WERI-Rb-1 (cell line): Measurements from ENCODE around the gene AHI1.

ENCODE experiments used
- DNase-seq: peaks from one replicate; pipeline ENCODE4 v3.0.0-alpha.2; 2020
- H3K27ac ChIP-seq: fragments of 250-450 bp; sonication (Bioruptor Pico); 2 replicates; pipeline ENCODE4 v1.5.1; 2020; ENCODE audit warnings: mild to moderate bottlenecking, moderate library complexity
- H3K27me3 ChIP-seq: fragments of 250-450 bp; sonication (Bioruptor Pico); 2 replicates; pipeline ENCODE4 v1.5.1; 2021; ENCODE audit warnings: mild to moderate bottlenecking, low read depth, moderate library complexity; ENCODE audit not compliant: insufficient read depth, severe bottlenecking
- H3K36me3 ChIP-seq: fragments of 250-450 bp; sonication (Bioruptor Pico); 2 replicates; pipeline ENCODE4 v1.5.1; 2020; ENCODE audit warnings: mild to moderate bottlenecking, moderate library complexity
- H3K4me3 ChIP-seq: 2 replicates; pipeline ENCODE4 v1.5.1; 2011; ENCODE audit warnings: low read depth, mild to moderate bottlenecking, control low read depth, low read length
- H3K9me3 ChIP-seq: fragments of 250-450 bp; sonication (Bioruptor Pico); 2 replicates; pipeline ENCODE4 v1.5.1; 2021; ENCODE audit warnings: mild to moderate bottlenecking, moderate library complexity; ENCODE audit not compliant: severe bottlenecking
- TF ChIP-seq, protein P1 (sequence below): IDR thresholded peaks from 2 replicates; pipeline ENCODE4 v1.5.1; 2011; ENCODE audit warnings: low read depth, mild to moderate bottlenecking, control low read depth, inconsistent platforms, low read length

Gene AHI1

DNA sequence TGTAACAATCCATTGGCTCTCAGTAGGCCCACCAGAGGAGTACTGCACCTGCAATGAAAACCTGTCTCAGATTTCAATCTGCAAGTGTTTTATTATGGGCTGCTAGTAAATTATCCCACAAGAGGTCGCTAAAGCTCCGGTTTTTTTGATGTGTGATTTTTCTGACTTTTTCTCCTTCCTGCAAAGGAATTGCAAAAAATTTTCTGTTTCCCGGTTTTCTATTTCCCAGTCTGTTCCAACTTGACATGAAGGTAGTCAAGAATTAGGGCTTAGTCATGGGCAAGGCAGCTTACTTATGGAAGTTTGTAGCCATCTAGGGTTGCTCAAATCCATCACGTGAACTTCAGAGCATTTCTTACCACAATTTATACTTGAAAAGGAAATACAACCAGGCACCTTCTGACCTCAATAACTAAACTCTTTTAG, 38.5 kb upstream of the AHI1 start:
- TF ChIP-seq, protein P1, sequence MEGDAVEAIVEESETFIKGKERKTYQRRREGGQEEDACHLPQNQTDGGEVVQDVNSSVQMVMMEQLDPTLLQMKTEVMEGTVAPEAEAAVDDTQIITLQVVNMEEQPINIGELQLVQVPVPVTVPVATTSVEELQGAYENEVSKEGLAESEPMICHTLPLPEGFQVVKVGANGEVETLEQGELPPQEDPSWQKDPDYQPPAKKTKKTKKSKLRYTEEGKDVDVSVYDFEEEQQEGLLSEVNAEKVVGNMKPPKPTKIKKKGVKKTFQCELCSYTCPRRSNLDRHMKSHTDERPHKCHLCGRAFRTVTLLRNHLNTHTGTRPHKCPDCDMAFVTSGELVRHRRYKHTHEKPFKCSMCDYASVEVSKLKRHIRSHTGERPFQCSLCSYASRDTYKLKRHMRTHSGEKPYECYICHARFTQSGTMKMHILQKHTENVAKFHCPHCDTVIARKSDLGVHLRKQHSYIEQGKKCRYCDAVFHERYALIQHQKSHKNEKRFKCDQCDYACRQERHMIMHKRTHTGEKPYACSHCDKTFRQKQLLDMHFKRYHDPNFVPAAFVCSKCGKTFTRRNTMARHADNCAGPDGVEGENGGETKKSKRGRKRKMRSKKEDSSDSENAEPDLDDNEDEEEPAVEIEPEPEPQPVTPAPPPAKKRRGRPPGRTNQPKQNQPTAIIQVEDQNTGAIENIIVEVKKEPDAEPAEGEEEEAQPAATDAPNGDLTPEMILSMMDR, result peak; percentile 49

DNA sequence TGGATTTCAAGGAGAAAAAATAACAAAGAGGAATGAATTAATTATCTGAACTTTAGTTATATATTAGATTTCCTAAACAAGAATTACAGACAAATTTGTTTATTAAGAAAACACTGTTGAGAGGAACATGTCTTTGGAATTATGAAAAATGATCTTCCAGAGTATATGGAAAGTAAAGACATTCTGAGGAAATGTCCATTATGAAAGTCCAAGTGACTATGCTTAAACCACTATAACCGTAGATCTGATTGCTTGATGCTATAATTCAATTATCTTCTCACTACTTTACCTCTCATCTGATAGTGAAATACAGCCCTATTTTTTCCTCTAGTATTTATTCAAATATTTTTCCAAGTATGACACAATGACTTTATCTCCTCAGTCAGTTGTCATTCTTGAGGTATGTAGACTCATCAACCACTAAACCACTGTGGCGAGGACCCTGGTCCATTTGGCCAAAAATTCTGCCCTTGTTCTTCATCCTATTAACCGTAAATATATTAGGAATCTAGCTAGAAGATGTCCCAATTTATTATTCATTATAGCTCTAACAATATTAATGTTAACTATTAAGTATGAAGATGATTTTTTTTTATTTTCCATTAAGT, 37.3 kb upstream of the AHI1 start:
- DNase-seq, result no peak
- Histone ChIP-seq H3K4me3 (no peak overlapping the region), H3K27me3 (no peaks in the 10 kb centered on the region), H3K27ac (no peak overlapping the region), H3K36me3 (no peaks in the 10 kb centered on the region), H3K9me3 (no peaks in the 10 kb centered on the region)
- TF ChIP-seq, protein P1, result no peak

More for the DNA sequence above, 38.5 kb upstream of the AHI1 start:
- Histone ChIP-seq H3K4me3 (no peak overlapping the region), H3K27me3 (no peaks in the 10 kb centered on the region), H3K9me3 (no peaks in the 10 kb centered on the region), H3K36me3 (no peaks in the 10 kb centered on the region), H3K27ac (no peak overlapping the region)
- DNase-seq, result no peak

DNA sequence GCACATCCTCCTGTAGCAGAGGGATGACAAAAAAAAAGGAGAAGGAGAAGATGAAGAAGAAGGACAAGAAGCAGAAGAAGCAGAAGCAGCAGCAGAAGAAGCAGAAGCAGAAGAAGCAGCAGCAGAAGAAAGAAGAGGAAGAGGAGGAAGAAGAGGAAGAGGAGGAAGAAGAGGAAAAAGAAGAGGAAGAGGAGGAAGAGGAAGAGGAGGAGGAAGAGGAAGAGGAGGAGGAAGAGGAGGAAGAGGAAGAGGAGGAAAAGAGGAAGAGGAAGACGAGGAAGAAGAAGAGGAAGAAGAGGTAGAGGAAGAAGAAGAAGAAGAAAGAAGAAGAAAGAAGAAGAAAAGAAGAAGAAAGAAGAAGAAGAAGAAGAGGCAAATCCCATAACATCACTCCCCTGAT, 35.0 kb upstream of the AHI1 start:
- no peaks in the 10 kb centered on the region for H3K36me3 ChIP-seq
- no peak overlapping the region for H3K27ac ChIP-seq
- no peak for DNase-seq
- TF ChIP-seq, protein P1, result no peak
- no peak overlapping the region for H3K4me3 ChIP-seq
- H3K9me3 ChIP-seq, result no peaks in the 10 kb centered on the region
- no peaks in the 10 kb centered on the region for H3K27me3 ChIP-seq

DNA sequence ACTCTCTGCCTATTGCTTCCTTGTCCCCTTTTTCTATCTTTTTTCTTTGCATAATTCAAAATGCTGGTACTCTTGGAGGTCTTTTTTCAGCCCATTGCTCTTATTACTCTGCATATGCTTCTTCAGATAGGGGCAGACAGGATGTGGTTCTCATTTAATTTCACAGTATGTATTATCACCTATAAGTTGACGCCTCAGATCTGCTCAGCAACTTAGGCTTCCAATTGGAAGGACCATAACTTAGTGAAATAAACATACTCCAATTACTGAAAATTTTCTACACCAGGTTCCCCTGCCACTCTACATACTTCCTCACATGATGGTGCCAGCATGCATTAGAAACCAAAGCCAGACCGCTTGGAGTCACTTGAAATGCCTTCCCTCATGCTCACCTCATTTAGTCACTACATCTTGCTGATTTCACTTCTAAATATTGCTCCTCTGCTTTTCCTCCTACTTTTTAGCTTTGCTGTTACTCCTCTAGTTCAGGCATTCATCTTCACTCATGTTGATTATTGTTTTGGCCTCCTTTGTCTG, 34.5 kb upstream of the AHI1 start:
- Histone ChIP-seq H3K27me3 (no peaks in the 10 kb centered on the region), H3K27ac (no peak overlapping the region), H3K9me3 (no peaks in the 10 kb centered on the region), H3K36me3 (no peaks in the 10 kb centered on the region), H3K4me3 (no peak overlapping the region)
- DNase-seq, result no peak
- TF ChIP-seq, protein P1, result no peak

DNA sequence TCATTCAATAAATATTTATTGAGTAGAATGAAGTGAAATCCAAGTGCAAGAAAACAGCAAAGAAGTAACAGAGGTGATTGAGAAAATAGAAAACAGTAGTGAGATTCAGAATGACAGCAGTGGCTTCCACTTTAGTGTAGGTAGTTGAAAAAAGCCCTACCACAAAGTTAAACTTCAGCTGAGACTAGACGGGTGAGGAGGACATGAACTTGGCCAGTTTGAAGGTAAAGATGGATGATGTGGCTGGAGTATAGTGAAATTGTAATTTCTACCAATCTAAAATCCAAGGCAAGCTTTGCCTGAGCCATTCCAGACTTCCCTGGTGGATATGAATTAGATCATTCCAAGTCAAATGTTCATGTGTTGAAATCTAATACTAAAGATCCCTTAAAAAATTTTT, 32.6 kb upstream of the AHI1 start:
- no peak for DNase-seq
- no peaks in the 10 kb centered on the region for H3K27me3 ChIP-seq
- H3K9me3 ChIP-seq, result no peaks in the 10 kb centered on the region
- TF ChIP-seq, protein P1, result no peak
- no peak overlapping the region for H3K27ac ChIP-seq
- H3K4me3 ChIP-seq, result no peak overlapping the region
- no peaks in the 10 kb centered on the region for H3K36me3 ChIP-seq

DNA sequence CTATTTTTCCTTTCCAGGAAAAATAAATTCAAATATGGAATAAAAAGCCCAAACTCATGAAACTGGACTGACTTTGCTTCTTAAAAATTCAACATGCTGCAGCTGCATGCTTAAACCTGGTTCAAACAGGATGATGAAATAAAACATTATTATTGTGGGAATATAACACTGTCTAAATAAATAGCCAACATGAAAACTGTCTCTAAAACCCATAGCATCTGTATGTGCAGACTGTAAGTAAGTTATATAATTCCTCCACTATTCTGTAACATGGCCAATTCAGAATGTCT, 30.4 kb upstream of the AHI1 start:
- Histone ChIP-seq H3K4me3 (no peak overlapping the region), H3K27me3 (no peaks in the 10 kb centered on the region), H3K36me3 (no peaks in the 10 kb centered on the region), H3K9me3 (no peaks in the 10 kb centered on the region), H3K27ac (no peak overlapping the region)
- TF ChIP-seq, protein P1, result no peak
- DNase-seq, result no peak
